ENCODE data around the gene UBXN7. TPM values are rescaled to one million over a fixed set of nuclear protein-coding genes. Genes with fewer than 3 reads are reported as not detected.

UBXN7 gene
- total and polyA plus RNA-seq, 2 of the 8 experiments (the other 6 are each of a cell fraction or from before 2014, with no cell fraction given) = 18.5 to 109 TPM

GRCh38 chr3:196341137-196341536 is 91.1 kb downstream of the UBXN7 start:
- Histone ChIP-seq H3K14ac (ENCODE audit: insufficient read length) (no peak overlapping the region), H3K56ac (replicated peaks; ENCODE audit: insufficient read length, low read depth, low read length) (no peak overlapping the region), H3K27ac (ENCODE audit: low read depth, low read length) (no peak overlapping the region), H2AK5ac (ENCODE audit: low read depth, low read length) (no peak overlapping the region), H4K91ac (replicated peaks; ENCODE audit: insufficient read length, low read length) (no peak overlapping the region), H3K9me3 (ENCODE audit: insufficient read depth in 2 of 2, low read depth in 1 of 2, low read length in 1 of 2) (no peaks in the 10 kb centered on the region), H3K4me1 (replicated peaks in 1 of 4; ENCODE audit: control insufficient read depth in 3 of 4, insufficient read depth in 4 of 4, low read length in 3 of 4) (no peaks in the 10 kb centered on the region; a peak in 1 of 7 replicates), H3K23me2 (ENCODE audit: low read depth, low read length) (no peaks in the 10 kb centered on the region), H3K36me3 (ENCODE audit: control insufficient read depth in 2 of 4, insufficient read depth in 4 of 4, low read length in 3 of 4) (no peaks in the 10 kb centered on the region), H2BK120ac (replicated peaks; ENCODE audit: low read depth, low read length) (no peak overlapping the region), H4K5ac (ENCODE audit: insufficient read length, low read depth, low read length) (no peak overlapping the region), H3K4ac (replicated peaks; ENCODE audit: insufficient read length, low read depth, low read length) (no peak overlapping the region), H2BK20ac (ENCODE audit: low read length) (no peak overlapping the region), H3K27me3 (replicated peaks in 1 of 4; ENCODE audit: control insufficient read depth in 3 of 4, extremely low read depth in 1 of 4, insufficient read depth in 3 of 4, low read length in 3 of 4) (no peaks in the 10 kb centered on the region), H3K4me3 (ENCODE audit: extremely low read depth in 1 of 4, insufficient read depth in 2 of 4, low read depth in 3 of 4, low read length in 4 of 4) (no peak overlapping the region), H3K79me2 (ENCODE audit: control insufficient read depth in 1 of 2, insufficient read depth in 2 of 2, low read length in 2 of 2) (no peaks in the 10 kb centered on the region), H3K23ac (ENCODE audit: insufficient read length) (no peak overlapping the region), H2BK12ac (ENCODE audit: low read depth, low read length) (no peak overlapping the region), H3K4me2 (ENCODE audit: insufficient read depth in 1 of 2, low read depth in 2 of 2, low read length in 2 of 2) (no peak overlapping the region), H2BK15ac (ENCODE audit: low read length) (no peak overlapping the region), H3K9ac (replicated peaks in 1 of 4; ENCODE audit: extremely low read depth in 1 of 4, low read depth in 3 of 4, low read length in 3 of 4) (no peak overlapping the region), H3K79me1 (ENCODE audit: low read depth, low read length) (no peaks in the 10 kb centered on the region), H4K8ac (ENCODE audit: extremely low read depth, insufficient read depth, low read length) (no peak overlapping the region), H2AFZ (ENCODE audit: low read length) (no peak overlapping the region), H3K18ac (ENCODE audit: extremely low read depth, low read length) (no peak overlapping the region), H4K20me1 (replicated peaks in 1 of 2; ENCODE audit: control insufficient read depth in 1 of 2, insufficient read depth in 2 of 2, low read length in 2 of 2) (no peaks in the 10 kb centered on the region), H2BK5ac (ENCODE audit: low read depth, low read length) (no peak overlapping the region)
- FAIRE-seq (no peak), DNase-seq (ENCODE audit: low read depth in 1 of 2, low spot score in 2 of 2) (no peak)
- POLR2A ChIA-PET (ENCODE audit: partially characterized antibody) = interaction anchor here (1.3 kb wide), 1 partner anchor 99 kb away, joined by 3 read pairs; no protein-coding TSS in a partner anchor
- CTCF ChIA-PET (ENCODE audit: partially characterized antibody) = interaction anchor here (0.6 to 1.0 kb wide), 3 partner anchors 17 to 1585 kb away, joined by 3 to 4 read pairs (median 4); no protein-coding TSS in a partner anchor
- WGBS, 2 experiments (ENCODE audit: extremely low coverage in 1 of 2, insufficient coverage in 1 of 2, insufficient read length in 1 of 2, insufficient replicate concordance in 2 of 2, low coverage in 1 of 2, low lambda C conversion rate in 2 of 2, missing lambda C conversion rate in 1 of 2) = 96% methylated on average over 7 of the region's 7 CpGs; no CpG with 5 or more reads in 1 of the 2 experiments
- TF ChIP-seq CTBP2 (IDR thresholded peaks at IDR 0.05; ENCODE audit: borderline replicate concordance, insufficient read depth, insufficient read length, low read length) (no peak), POU5F1 (IDR thresholded peaks at IDR 0.05; ENCODE audit: low read depth, low read length) (no peak), BRCA1 (IDR thresholded peaks at IDR 0.05; ENCODE audit: low read depth, low read length) (no peak), KDM1A (IDR thresholded peaks at IDR 0.05; ENCODE audit: borderline replicate concordance, low read length) (no peak), HDAC6 (IDR thresholded peaks at IDR 0.05; ENCODE audit: low read depth, low read length) (no peak), SP1 (IDR thresholded peaks at IDR 0.05; ENCODE audit: low read depth, low read length) (no peak), SIN3A (conservative IDR thresholded peaks at IDR 0.05 in 1 of 2, IDR thresholded peaks at IDR 0.05 in 1 of 2; ENCODE audit: low read depth in 1 of 2, low read length in 2 of 2) (no peak), GTF2F1 (IDR thresholded peaks at IDR 0.05; ENCODE audit: borderline replicate concordance, low read depth, low read length) (no peak), RAD21 (IDR thresholded peaks at IDR 0.05 in 1 of 2, conservative IDR thresholded peaks at IDR 0.05 in 1 of 2; ENCODE audit: low read depth in 2 of 2, low read length in 2 of 2) (no peak), EGR1 (IDR thresholded peaks at IDR 0.05; ENCODE audit: borderline replicate concordance, low read depth, low read length) (no peak), SP2 (IDR thresholded peaks at IDR 0.05; ENCODE audit: low read length) (no peak), ATF2 (IDR thresholded peaks at IDR 0.05; ENCODE audit: low read length) (no peak)

Measured in H1 (cell line).